Thymus (tissue), 11 donors: ENCODE results near the gene IL20. TPM values are rescaled to one million over a fixed set of nuclear protein-coding genes. Genes with fewer than 3 reads are reported as not detected.

Experiments used
- DNase-seq, 9 donors: peaks; one replicate each; pipeline ENCODE4 v3.0.0-alpha.2; 2013; ENCODE audit warnings: low spot score in 9 of 9, low read depth in 6 of 9, missing footprints in 1 of 9
- H3K27ac ChIP-seq, 2 donors: one replicate each; pipeline ENCODE4 v1.5.1; 2013; ENCODE audit warnings: control low read depth in 1 of 2, low read depth in 1 of 2, low read length in 1 of 2, mild to moderate bottlenecking in 1 of 2, moderate library complexity in 1 of 2
- H3K27me3 ChIP-seq, 2 donors: one replicate each; pipeline ENCODE4 v1.5.1; 2013; ENCODE audit warnings: low read length in 1 of 2; ENCODE audit not compliant: control insufficient read depth in 2 of 2, insufficient read depth in 1 of 2
- H3K36me3 ChIP-seq, 2 donors: one replicate each; pipeline ENCODE4 v1.5.1; 2013; ENCODE audit warnings: low read length in 1 of 2, mild to moderate bottlenecking in 1 of 2, moderate library complexity in 1 of 2; ENCODE audit not compliant: control insufficient read depth in 2 of 2, insufficient read depth in 2 of 2
- H3K4me1 ChIP-seq, 2 donors: one replicate each; pipeline ENCODE4 v1.5.1; 2013; ENCODE audit warnings: low read length in 2 of 2; ENCODE audit not compliant: control insufficient read depth in 2 of 2, insufficient read depth in 2 of 2
- H3K4me3 ChIP-seq, 2 donors: one replicate each; pipeline ENCODE4 v1.5.1; 2013; ENCODE audit warnings: low read length in 2 of 2, control low read depth in 1 of 2, mild to moderate bottlenecking in 1 of 2
- H3K9me3 ChIP-seq, 2 donors: one replicate each; pipeline ENCODE4 v1.5.1; 2013; ENCODE audit warnings: low read length in 1 of 2, mild to moderate bottlenecking in 1 of 2; ENCODE audit not compliant: control insufficient read depth in 2 of 2, insufficient read depth in 1 of 2
- WGBS: extraction: QIAGEN DNeasy Blood & Tissue Kit; methylation state at CpG from one replicate; pipeline ENCODE4 v1.1.7; 2013; 5-methylcytosine and 5-hydroxymethylcytosine counted together
- polyA plus RNA-seq: library from polyadenylated mRNA; stranded (reverse); fragments of 200-250 nt; gene quantifications from one replicate; pipeline ENCODE4 v1.2.3, GENCODE V29; 2013
- total RNA-seq: library from RNA; stranded (reverse); fragments of 120-200 nt; gene quantifications from one replicate; pipeline ENCODE4 v1.2.4, GENCODE V29; 2013
- donor health status: healthy.

IL20 gene
- total and polyA plus RNA-seq, 2 donors = 0.05 to 0.66 TPM

- Histone ChIP-seq H3K27me3 (peaks cover 2 to 22% of the 10 kb centered on the region in 2 donors), H3K4me3 (peak overlapping the region; percentile 19 to 50), H3K4me1 (peaks cover 26 to 39% of the 10 kb centered on the region in 2 donors), H3K27ac (peak overlapping the region in 1 of 2 donors; percentile 64), H3K36me3 (peaks cover 32 to 48% of the 10 kb centered on the region in 2 donors), H3K9me3 (no peaks in the 10 kb centered on the region)
- DNase-seq = peak in 3 of 9 donors; percentile 39 to 66 (median 41)
- 2% methylated on average over 69 of the region's 69 CpGs for WGBS
Observed at GRCh38 chr1:206909161-206909882, 43.9 kb downstream of the IL20 start.

DNA sequence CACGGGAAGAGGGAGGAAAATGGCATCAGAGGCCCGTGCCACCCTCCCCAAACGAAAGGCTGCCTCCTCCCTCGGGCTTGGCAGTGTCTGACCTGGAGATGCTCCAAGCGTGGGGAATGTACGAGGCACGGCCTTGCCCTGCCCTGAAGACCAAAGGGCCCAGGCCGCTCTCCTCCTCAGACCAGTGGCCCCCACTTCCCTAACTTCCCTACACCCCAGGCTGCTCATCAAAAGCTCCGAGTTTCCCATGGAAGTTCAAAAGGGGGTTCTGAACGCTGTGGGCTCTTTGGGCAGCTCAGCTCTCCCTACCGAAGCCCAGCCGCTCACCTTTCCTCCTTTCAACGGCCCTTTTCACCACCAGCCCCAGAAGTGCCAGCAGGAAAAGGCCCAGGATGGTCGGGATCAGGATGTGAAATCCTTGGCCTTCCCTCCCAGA lies 44.5 kb downstream of the IL20 start:
- Histone ChIP-seq H3K9me3 (no peaks in the 10 kb centered on the region), H3K4me1 (peaks cover 26 to 39% of the 10 kb centered on the region in 2 donors), H3K27ac (peak overlapping the region in 1 of 2 donors; percentile 64), H3K27me3 (peaks cover 2 to 22% of the 10 kb centered on the region in 2 donors), H3K4me3 (peak overlapping the region; percentile 19 to 50), H3K36me3 (peaks cover 26 to 44% of the 10 kb centered on the region in 2 donors)
- no peak for DNase-seq
- WGBS = 62% methylated on average over 14 of the region's 14 CpGs

GRCh38 chr1:206911064-206911663 lies 45.7 kb downstream of the IL20 start:
- peak in 2 of 9 donors; percentile 51 to 66 for DNase-seq
- no peak overlapping the region for H3K27ac ChIP-seq
- no peaks in the 10 kb centered on the region for H3K9me3 ChIP-seq
- H3K27me3 ChIP-seq = peaks cover 2 to 22% of the 10 kb centered on the region in 2 donors
- 18% methylated on average over 1 of the region's 1 CpG for WGBS
- no peak overlapping the region for H3K4me3 ChIP-seq
- peaks cover 18 to 29% of the 10 kb centered on the region in 2 donors for H3K4me1 ChIP-seq
- peaks cover 32 to 46% of the 10 kb centered on the region in 2 donors for H3K36me3 ChIP-seq

DNA sequence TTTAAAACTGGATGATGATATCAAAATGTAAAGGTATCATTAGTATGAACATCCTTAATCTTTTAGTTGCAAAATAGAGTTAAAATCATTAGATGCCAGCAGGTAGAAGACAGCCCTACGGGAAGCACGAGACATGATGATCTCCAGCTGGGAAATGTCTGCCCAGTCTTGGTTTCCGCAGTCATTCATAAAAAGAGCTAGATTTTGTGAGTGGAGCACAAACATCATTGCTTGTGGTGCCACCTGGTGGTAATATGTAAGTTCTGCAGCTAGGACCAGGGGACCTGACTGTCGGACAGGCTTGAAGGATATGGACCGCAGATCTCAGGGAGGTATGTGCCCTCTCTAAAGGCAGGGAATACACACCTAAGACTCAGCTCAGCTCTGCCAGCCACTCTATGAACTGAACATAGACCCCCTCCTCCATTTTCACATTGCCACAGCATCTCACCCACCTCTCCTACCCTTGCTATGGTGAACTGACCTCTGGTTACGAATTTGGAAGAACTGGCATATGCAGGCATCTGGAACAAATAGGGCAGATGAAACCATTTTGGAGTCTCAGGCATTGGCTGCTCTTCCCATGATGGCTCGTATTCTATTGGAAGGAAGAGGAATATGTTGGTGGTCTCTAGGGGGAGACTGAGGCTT lies 47.1 kb downstream of the IL20 start:
- H3K27ac ChIP-seq = no peak overlapping the region
- H3K36me3 ChIP-seq = peaks cover 30 to 44% of the 10 kb centered on the region in 2 donors
- no peaks in the 10 kb centered on the region for H3K9me3 ChIP-seq
- peaks cover 13 to 20% of the 10 kb centered on the region in 2 donors for H3K4me1 ChIP-seq
- H3K4me3 ChIP-seq = no peak overlapping the region
- peak in 6 of 9 donors; percentile 65 to 85 (median 70) for DNase-seq
- H3K27me3 ChIP-seq = peaks cover 2 to 22% of the 10 kb centered on the region in 2 donors
- WGBS = 48% methylated on average over 7 of the region's 7 CpGs

DNA sequence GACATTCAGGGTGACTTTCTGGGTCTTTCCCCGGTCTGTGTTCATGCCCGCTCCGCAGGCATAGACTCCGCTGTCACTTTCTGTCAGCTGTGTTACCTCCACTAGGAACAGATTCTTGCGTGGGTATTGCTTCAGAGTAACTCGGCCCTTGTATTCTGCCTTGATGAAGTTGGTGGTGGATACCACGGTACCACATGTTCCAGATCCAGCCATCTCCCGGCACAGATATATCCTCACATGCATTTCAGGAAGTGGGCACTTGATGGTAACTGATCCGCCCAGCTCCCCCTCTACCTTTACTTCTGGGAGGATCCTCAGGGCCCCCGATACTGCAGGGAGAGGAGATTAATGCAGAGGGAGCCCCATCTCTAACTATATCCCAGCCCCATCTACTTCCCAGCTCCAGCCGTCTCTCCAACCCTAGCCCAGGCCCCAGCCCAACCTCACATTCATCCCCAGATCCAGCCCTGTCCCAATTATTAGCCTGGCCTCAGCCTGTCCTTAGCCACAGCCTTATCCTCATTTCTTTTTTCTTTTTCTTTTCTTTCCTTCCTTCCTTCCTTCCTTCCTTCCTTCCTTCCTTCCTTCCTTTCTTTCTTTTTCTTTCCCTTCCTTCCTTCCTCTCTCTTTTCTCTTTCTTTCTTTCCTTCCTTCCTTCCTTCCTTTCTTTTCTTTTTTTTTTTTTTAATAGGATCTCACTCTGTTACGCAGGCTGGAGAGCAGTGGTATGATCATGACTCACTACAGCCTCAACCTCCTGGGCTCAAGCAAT lies 48.5 kb downstream of the IL20 start:
- peaks cover 20 to 30% of the 10 kb centered on the region in 2 donors for H3K4me1 ChIP-seq
- no peaks in the 10 kb centered on the region for H3K9me3 ChIP-seq
- peaks cover 2 to 18% of the 10 kb centered on the region in 2 donors for H3K27me3 ChIP-seq
- H3K36me3 ChIP-seq = peaks cover 27 to 42% of the 10 kb centered on the region in 2 donors
- no peak overlapping the region for H3K4me3 ChIP-seq
- H3K27ac ChIP-seq = no peak overlapping the region
- DNase-seq = no peak
- 94% methylated on average over 12 of the region's 12 CpGs for WGBS

DNA sequence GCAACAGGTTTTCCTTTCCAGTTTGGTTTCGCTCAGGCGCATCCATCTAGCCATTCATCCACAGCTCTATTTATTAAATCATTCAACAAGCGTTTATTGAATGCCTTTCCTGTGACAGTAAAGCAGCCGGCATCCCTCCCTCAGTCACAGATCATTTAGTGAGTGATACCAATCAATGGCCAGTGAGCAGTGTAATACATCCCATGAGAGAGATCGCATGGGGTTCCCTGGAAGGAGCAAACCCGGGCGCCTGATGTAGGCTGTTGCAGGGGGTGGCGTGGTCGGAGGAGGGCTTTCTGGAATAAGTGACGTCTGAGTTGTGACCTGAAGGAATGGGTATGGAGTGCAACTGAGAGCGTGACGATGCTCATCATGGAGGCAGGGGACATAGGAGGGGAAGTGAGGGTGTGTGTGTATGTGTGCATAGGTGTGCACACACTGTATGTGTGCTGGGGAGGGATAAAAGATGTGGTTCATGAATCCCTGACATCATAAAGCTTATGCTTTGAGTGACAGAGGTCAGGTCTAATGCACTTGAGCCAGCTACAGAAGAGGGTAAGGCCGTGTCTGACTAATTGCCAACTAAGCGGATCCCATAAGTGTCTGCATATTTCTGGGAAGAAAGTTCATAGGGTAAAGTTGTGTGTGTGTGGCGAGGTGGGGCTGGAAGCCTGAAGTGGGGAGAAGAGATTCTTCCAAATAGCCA lies 49.8 kb downstream of the IL20 start:
- WGBS = 95% methylated on average over 15 of the region's 15 CpGs
- DNase-seq = no peak
- Histone ChIP-seq H3K27ac (no peak overlapping the region), H3K4me1 (peaks cover 12 to 30% of the 10 kb centered on the region in 2 donors), H3K36me3 (peaks cover 27 to 42% of the 10 kb centered on the region in 2 donors), H3K9me3 (no peaks in the 10 kb centered on the region), H3K4me3 (no peak overlapping the region), H3K27me3 (peaks cover 0 to 6% of the 10 kb centered on the region in 2 donors)

DNA sequence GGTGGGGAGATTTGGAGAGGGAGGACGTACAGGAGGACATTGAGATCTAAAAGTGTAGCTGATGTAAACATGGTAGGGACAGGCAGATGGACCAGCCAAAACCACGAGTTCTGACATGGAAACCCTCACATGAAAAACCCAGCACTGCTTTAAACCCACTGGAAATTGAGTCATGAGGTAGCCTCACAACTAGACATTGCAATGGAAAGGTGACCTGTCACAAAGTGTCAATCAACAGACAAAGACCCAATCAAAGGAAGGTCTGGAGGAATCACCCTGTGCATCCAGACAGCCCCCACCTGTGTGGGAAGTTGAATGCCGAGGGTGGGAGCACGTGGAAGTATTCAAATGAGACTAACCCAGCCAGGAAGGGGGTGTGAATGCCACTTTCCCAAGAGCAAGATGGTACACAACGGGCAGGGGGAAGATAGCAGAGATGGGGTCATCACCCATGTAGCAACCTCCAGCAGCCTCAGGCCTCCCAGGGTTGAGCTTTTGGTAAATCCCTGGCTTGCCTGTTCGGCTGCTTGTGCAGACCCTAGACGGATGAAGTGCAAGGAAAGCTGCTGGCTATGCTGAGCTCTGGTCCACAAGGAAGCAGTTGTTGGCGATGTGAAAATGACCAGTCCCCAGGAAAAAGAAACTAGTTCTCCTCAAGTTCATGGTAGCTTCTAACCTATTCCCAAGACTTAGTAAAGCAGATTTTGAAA lies 50.7 kb downstream of the IL20 start:
- peaks cover 27 to 34% of the 10 kb centered on the region in 2 donors for H3K36me3 ChIP-seq
- 95% methylated on average over 8 of the region's 8 CpGs for WGBS
- H3K4me1 ChIP-seq = peaks cover 14 to 35% of the 10 kb centered on the region in 2 donors
- H3K27ac ChIP-seq = peak overlapping the region in 1 of 2 donors; percentile 37
- H3K27me3 ChIP-seq = peaks cover 0 to 2% of the 10 kb centered on the region in 2 donors
- DNase-seq = no peak
- no peaks in the 10 kb centered on the region for H3K9me3 ChIP-seq
- H3K4me3 ChIP-seq = no peak overlapping the region

- Histone ChIP-seq H3K27ac (no peak overlapping the region), H3K27me3 (no peaks in the 10 kb centered on the region), H3K9me3 (no peaks in the 10 kb centered on the region), H3K4me1 (peaks cover 26 to 48% of the 10 kb centered on the region in 2 donors), H3K4me3 (peak overlapping the region in 1 of 2 donors; percentile 60), H3K36me3 (peaks cover 18% of the 10 kb centered on the region in 2 donors)
- 72% methylated on average over 3 of the region's 3 CpGs for WGBS
- no peak for DNase-seq
Observed at GRCh38 chr1:206918076-206918475, 52.7 kb downstream of the IL20 start.
